GM18511 (cell line): ENCODE measurements around the gene MICB.
"Not testable (repeated sequence)": the region's sequence is repeated elsewhere in the genome, so short reads cannot be mapped to it uniquely, and the experiment has no call there.

Source experiments
- ATAC-seq: cut with Tn5 transposase; IDR thresholded peaks from one replicate; pipeline ENCODE4 v1.9.1; 2021; ENCODE audit warnings: mild to moderate bottlenecking, moderate library complexity; ENCODE audit not compliant: unreplicated experiment

Gene MICB

DNA sequence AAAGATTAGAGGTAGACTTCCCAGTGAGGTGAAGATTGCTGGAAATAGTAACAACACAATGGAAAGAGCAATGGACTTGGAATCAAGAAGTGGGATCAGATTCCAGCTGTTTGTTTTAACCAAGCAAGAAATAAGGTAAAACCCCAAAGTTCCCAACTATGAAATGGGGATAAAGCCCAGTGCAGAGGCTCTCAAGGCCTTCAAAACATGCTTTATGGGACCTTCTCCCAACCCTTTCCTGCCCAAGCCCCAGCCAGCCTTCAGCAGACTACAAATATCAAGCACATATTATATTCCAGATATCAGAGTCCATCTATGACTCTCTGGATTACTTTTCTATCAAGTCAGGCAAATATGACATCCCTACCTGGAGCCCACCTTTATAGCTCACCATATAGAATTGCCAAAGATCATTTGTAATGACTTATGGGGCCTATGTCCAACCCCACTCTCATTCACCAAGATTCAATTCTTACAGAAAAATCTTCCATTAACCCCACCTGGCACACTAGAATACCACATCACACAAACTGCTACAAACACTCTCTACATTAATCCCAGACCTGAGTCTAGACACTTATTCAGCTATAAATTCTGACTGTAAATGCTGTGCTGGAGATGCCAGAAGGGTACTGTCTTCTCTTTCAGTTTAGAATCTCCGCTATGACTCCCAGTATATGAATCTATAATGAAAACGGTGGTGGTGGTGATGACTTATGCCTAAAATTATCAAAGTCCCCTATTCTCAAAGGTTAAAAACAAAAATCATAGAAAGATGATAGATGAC lies 37.8 kb downstream of the MICB start:
- no peak for ATAC-seq

DNA sequence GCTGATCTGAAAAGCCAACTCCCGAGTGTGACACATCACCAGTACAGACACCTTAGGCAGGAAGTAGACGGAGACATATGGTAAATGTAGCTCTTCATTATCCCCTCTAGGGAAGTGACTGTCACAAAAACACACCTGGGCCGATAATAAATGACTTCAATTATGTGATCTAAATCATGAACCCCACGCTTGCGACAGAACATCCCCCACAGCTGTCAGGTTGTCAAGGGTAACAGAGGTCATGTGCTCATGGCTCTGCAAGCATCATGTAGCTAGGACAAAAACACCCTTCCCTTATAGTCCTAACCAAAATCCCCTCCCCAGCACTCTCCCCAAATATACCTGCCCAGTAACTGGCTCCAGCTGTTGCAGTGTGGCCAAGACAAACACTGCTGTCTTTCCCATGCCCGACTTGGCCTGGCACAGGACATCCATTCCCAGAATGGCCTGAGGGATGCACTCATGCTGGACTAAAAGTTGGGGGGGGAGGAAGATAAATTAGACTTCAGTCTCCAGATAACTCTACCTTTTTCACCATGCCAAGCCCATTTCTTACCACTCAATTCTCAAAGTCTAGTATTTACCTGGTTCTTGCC lies 41.0 kb downstream of the MICB start:
- ATAC-seq: no peak

DNA sequence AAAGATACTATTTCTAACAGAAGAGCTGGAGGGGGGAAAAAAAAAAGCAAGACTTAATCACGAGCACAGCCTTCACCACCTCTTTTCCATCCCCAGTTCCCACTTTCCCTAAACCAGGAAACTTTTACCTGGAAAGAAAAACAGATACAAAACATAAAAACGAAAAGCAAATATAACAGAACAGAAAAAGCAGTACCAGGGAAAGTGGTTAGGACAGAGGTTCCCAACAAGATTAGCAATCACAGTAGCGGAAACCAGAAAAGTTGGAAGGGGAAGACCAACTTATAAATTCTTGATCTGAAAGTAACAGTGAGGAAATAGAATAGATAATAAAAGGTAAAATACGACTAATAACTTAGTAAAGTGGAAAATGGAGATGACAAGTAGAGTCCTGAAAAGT lies 42.7 kb downstream of the MICB start:
- ATAC-seq: no peak

DNA sequence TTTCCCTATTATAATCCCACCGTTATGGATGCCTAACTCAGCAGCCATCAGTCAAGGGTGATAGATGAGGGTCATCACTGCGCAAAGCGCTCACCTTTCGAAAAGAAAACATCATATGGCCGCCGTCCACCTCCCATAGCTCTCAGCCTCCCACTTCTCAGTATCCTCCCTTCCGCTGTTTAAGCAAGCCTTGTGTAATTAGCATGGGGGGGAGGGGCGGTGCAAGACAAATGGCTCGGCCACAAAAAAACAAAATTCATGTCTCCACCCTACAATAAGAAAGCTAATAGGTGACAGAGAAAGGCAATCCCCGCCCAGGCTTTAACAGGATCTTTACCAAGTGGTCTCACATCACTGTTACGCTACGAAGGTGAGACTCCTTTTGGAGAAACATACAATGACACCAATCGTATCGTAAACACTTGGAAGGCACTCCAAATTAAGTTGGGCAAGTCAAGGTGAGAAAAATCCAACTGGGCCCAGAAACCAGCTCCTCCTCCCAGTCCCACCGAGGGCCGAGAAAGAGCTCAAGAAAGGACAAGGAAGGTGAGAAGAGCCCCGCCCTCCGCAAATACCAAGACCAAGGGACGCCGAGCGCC lies 43.2 kb downstream of the MICB start:
- no peak for ATAC-seq

DNA sequence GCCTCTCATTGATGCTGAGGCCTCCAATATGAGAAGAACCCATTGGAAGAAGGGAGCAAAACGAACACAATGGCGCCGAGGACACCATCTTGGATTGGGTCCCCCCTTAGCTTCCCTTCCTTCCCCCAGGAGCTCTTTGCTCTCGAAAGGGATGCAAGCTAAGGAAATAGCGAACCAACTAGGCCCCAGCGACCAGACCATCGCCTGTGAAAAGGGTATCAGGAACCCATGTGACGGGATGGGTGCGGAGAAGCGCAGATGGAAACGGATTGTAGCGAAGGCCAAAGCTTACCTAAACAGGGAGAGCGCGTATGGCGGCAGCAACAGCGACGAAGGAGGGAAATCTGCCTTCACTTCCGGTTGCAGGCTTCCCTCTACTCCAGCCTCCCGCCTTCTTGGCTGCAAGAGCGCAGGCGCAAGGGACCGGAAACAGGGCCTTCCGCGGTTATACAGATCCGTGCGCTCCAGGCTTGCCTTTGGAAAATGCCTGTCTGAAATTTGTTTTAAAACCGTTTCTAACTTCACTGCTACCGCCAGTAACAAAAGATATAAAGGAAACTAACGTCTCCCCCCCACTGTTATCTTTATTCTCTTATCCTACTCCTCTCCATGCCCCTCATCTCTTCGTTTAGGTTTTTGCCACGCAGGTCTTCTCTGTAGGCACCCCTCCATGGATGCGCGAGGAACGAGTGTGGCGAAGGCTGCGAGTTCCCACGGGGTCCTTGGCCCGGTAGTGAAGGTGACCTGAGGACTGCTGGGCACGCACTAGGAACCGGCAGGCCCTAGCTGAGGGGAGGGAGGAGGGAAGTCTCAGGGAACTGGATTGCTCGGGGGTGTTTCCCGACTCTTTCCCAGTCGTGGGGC lies 43.9 kb downstream of the MICB start, which contains the start of gene DDX39B:
DDX39B (minus strand) TSS at position 346 of the 864 bp plus-strand sequence. CDS start 1,471 bp downstream, outside the sequence.
- peak; percentile 80 for ATAC-seq

DNA sequence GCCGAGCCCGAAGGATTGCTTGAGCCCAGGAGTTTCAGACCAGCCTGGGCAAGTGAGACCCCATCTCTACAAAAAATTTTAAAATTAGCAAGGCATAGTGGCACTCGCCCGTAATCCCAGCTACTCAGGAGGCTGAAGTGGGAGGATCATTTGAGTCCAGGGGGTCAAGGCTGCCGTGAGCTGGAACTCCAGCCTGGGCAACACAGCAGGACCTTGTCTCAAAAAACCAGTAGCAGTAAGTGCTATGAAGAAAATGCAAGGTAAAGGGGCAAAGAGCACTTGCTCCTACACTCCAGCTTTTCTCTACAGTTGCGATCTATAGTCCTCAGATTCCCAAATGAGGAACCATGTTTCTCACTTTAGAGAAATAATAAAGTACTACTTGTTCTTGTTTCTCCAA lies 45.7 kb downstream of the MICB start:
- ATAC-seq: no peak

DNA sequence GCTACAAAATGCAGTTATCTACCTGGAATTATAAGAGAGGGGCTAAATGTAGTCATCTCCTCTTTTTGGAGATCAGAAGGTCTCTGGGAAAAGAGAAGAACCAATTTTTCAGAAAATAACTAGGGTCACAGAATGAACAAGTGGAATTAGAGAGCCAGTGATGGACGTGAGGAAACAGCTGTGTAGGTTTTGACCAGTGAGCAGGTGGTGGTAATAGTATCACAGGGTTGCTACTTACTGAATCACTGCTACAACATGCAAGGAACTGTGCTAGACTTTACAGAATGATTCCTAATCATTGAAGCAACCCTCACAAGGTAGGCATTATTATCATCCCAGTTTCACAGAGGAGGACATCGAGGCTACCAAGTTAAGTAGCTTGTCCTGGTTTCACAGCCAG lies 46.7 kb downstream of the MICB start:
- no peak for ATAC-seq

DNA sequence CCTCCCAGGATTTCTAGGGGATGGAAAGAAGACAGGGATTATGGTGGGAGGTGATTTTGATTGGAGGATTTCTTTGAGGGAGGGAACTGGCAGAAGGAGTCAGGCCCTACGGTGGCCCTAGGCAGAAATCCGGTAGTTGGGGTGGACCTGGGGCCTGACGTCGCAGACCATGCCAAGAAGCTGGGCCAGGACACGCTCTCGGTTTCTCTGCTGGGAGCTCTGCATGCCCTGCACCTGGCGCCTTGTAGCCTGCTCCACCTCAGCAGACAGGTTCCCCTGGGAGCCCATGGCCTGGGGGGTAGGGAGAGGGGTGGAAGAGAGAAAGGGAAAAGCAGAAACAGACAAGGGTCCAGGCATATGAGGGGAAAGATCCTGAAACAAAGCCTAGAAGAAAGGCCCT lies 47.3 kb downstream of the MICB start:
- no peak for ATAC-seq

DNA sequence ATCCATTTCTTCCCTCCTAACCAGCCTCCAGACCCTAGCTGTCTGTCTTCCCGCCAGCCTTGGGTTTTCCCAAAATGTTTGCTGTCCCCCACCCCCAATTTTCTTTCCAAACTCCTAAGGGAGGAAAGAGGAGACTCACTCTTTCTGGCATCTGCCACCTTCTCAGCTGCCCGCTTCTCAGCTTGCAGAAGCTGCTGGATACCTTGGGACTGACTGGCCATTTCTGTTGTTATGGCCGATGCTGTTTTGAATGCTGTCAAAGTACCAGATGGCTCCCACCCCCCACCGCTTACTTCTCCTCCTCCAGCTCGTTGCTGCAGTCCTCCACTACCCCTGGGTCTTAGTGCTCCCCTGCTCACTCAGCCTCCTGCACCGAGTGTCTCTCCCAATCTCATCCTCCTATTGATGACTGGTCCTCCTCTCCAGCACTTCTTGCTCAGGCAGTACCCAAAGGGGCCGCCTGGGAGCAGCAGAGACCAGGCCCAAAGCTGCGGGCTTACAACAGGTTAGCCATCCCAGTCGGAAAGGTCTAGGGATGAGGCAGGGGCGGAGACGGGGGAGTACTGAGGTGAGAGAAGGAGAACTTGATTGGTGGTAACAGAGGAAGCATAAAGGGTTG lies 48.5 kb downstream of the MICB start, which contains the start of gene ATP6V1G2:
ATP6V1G2 (minus strand) TSS at position 270 of the 619 bp plus-strand sequence; CDS start at position 221, 49 bp downstream.
- ATAC-seq: peak; percentile 57

DNA sequence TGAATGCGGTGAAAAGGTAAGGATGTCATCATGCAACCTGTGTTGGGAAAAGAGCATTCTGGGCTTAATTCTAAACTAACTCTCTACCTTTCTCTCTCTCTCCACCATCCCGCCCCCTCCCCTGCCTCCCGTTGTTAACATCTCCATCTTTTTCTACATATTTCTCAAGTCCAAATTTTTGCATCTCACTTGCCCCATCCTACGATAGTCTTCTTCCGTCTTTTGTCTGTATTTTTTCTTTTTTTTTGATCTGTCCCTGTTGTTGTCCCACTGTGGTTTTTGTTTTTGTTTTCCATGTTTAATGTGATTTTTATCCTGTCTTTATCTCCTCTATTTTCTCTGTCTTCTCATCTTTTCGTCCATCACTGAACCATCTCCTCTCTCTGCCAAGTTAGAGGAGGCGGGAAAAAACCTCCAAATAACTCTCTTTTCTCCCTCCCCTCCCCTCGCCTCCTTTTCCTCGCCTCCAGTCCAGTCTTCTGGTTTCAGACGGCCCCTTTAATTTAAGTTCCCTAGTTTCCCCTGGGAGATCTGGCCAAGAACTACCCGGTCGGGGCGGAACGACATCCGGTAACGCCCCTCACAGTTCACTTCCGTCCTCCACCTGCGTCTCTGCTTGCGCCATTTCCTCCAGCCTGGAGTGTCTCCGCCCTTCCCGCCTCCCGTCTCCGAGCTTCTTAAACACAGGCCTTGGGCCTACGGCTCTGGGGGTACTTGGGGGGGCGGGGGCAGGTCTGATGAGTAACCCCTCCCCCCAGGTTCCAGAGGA lies 49.2 kb downstream of the MICB start, which contains the start of gene NFKBIL1:
NFKBIL1 (plus strand) TSS at position 651 of the 769 bp plus-strand sequence; CDS start at position 738, 87 bp downstream.
- peak; percentile 72 for ATAC-seq

DNA sequence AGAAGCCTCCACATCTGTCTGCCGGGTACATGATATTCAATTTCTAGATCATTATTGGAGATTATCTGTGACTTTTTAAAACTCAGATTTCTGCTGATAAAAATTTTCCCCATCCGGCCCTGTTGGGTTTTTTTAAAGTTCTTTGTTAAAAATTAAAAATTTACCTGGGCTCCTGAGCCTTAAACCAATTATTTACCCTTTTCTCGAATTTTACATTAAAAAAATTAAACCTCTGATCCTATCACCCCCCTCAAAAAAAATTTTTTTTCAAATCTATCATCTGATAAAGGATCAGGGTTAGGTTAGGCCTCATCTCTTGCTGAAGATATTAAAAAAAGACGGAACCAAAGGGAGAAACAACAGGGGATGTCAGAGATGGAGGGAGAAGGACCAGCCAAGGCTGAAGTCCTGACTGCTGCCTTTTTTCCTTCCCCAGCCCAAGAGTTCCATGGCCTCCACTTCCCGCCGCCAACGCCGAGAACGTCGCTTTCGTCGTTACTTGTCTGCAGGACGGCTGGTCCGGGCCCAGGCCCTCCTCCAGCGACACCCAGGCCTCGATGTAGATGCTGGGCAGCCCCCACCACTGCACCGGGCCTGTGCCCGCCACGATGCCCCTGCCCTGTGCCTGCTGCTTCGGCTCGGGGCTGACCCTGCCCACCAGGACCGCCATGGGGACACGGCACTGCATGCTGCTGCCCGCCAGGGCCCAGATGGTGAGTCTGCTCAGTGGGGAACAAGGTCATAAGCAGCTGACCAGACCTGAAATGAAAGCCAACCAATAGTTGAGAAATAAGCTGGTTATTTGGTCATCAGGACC lies 50.0 kb downstream of the MICB start:
- ATAC-seq: no peak

DNA sequence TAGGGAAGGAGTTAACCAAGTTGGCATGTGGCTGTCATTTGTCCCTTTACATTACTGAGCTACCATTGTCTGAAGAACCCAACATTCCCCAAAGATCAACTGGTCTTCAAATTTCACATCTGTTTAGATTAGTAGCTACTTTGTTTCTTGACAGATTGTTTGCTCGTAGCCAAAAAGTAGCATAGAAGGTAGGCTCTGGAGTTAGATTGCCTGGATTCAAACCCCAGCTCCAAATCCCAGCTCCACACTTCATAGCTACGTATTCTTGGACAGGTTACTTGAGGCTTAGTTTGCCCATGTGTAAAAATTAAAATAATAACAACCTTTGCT lies 50.6 kb downstream of the MICB start:
- no peak for ATAC-seq

DNA sequence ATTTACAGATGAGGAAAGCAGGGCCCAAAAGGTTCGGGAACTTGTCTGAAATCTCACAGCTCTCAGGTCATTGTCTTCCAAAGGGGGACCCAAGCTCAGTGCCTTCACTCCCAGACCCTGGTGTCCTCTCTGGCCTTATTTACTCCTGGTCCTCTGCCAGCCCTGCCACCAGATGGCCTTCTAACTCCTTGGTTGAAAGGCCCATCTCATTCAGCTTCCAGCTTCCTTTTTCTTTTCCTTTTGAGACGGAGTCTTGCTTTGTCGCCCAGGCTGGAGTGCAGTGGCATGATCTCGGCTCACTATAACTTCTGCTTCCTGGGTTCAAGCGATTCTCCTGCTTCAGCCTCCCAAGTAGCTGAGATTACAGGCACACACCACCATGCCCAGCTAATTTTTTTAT lies 53.4 kb downstream of the MICB start:
- ATAC-seq: not testable (repeated sequence)

DNA sequence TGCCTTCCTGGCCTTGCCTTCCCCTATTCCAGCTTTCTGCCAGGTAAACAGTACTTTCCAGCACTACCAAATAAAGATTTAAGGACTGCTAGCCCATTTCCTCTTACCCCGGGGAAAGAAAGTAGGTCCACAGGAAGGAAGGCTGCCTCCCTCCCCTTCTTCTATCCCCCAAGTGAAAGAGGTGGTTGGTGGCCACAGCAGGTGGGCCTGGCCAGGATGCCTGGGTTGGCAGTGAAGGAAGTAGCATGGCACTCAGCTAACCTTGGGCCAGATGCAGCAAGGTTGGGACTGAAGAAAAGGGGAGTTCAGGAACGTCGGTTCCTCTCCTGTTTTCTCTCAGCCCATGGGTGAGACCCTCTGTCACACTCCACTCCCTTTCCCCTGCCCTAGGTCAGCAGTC lies 58.4 kb downstream of the MICB start:
- ATAC-seq: no peak

DNA sequence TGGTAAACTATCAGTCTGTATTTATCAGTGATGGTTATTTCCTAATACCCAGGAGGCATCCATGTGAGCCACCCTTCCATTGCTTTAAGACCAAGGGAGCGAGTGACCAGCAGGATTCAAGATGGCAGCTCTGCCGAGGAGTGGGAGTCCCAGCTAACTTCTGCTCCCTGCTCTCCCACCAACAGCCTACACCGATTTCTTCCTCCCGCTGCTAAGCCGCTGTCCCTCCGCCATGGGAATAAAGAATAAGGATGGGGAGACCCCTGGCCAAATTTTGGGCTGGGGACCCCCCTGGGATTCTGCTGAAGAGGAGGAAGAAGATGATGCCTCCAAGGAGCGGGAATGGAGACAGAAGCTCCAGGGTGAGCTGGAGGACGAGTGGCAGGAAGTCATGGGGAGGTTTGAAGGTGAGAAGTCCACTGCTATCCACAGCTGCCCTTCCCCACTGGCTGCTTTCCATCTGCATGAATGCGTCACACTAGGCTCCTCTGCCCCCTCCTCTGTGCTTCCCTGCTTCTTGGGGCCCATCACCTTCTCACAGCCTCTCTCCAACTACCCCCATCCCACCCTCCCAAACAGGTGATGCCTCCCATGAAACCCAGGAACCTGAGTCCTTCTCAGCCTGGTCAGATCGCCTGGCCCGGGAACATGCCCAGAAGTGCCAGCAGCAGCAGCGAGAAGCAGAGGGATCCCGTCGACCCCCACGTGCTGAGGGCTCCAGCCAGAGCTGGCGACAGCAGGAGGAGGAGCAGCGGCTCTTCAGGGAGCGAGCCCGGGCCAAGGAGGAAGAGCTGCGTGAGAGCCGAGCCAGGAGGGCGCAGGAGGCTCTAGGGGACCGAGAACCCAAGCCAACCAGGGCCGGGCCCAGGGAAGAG lies 59.7 kb downstream of the MICB start:
- no peak for ATAC-seq

DNA sequence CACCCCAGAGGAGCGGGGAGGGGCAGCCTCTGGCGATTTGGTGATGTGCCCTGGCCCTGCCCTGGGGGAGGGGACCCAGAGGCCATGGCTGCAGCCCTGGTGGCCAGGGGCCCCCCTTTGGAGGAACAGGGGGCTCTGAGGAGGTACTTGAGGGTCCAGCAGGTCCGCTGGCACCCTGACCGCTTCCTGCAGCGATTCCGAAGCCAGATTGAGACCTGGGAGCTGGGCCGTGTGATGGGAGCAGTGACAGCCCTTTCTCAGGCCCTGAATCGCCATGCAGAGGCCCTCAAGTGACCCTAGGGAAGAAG lies 60.3 kb downstream of the MICB start:
- ATAC-seq: no peak

DNA sequence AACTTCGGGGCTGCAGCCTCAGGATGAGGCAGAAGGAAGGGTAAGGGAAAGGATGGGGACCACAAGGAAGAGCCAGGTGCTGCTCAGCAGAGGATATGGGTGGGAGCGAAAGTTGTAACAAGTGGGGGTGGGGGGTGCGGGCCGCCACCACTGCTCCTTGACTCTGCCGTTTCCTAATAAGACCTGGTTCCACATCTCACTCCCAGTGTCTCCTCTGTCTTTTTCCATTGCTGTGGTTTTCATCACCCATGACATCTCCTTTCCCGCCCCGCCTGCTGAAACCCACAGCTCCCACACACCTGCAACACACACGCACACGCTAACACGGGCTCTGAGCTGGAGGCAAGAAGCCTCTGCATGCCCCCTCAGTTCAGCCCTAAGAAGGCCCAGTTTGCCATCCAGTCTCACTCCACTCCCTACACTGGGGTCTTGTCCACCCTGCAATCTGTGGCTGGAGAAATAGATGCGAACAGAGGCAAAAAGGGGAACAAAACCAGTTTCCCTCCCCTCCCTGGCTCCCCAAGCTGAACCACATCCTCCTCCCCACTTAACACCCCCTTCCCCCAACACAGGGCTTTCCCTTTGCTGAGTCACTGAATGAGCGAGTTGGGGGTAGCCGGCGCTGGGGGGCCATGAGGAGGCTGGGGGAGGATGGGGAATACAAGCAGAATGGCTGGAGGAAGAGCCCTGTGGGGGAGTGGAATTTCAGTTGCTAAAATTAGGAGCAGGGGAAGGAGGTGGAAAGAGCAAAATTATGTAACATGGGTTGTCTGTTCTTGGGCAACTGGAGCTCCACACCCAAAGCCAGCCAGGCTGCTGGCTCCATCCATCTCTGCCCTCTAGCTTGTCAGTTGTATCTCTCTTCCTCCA lies 60.9 kb downstream of the MICB start:
- no peak for ATAC-seq
